GM18858 (cell line): Measurements from ENCODE around the gene LZTFL1.
"Not testable (repeated sequence)": the region's sequence is repeated elsewhere in the genome, so short reads cannot be mapped to it uniquely, and the experiment has no call there.

Source experiments
- ATAC-seq: cut with Tn5 transposase; IDR thresholded peaks from one replicate; pipeline ENCODE4 v1.9.1; 2021; ENCODE audit not compliant: unreplicated experiment

LZTFL1 gene

GRCh38 chr3:45865563-45865962 lies 23.6 kb upstream of the LZTFL1 start:
- no peak for ATAC-seq

GRCh38 chr3:45864760-45865519 lies 23.0 kb upstream of the LZTFL1 start:
- ATAC-seq = peak; percentile 54

GRCh38 chr3:45861043-45861719 lies 19.3 kb upstream of the LZTFL1 start:
- no peak for ATAC-seq

GRCh38 chr3:45860481-45860880 lies 18.6 kb upstream of the LZTFL1 start:
- ATAC-seq = no peak

GRCh38 chr3:45858809-45859543 lies 17.1 kb upstream of the LZTFL1 start:
- ATAC-seq = no peak

GRCh38 chr3:45857024-45857423 lies 15.1 kb upstream of the LZTFL1 start:
- ATAC-seq = not testable (repeated sequence)

- not testable (repeated sequence) for ATAC-seq
Measured at GRCh38 chr3:45856323-45856722, 14.4 kb upstream of the LZTFL1 start.

- ATAC-seq = no peak
Measured at GRCh38 chr3:45852828-45853227, 10.9 kb upstream of the LZTFL1 start.

- no peak for ATAC-seq
Measured at GRCh38 chr3:45848392-45848791, 6.5 kb upstream of the LZTFL1 start.

- ATAC-seq = no peak
Measured at GRCh38 chr3:45844616-45845015, 2.7 kb upstream of the LZTFL1 start.

- no peak for ATAC-seq
Measured at GRCh38 chr3:45842851-45843625, 1.1 kb upstream of the LZTFL1 start.

- ATAC-seq = peak; percentile 8
Measured at GRCh38 chr3:45841420-45841756, 531 bp downstream of the LZTFL1 start.

- no peak for ATAC-seq
Measured at GRCh38 chr3:45838466-45838865, 3.5 kb downstream of the LZTFL1 start.

GRCh38 chr3:45832699-45833098 lies 9.2 kb downstream of the LZTFL1 start:
- no peak for ATAC-seq

GRCh38 chr3:45830121-45830520 lies 11.8 kb downstream of the LZTFL1 start:
- ATAC-seq = no peak

- no peak for ATAC-seq
Measured at GRCh38 chr3:45826908-45827307, 15.0 kb downstream of the LZTFL1 start.

GRCh38 chr3:45826321-45826720 lies 15.6 kb downstream of the LZTFL1 start:
- ATAC-seq = no peak

GRCh38 chr3:45821127-45821526 lies 20.8 kb downstream of the LZTFL1 start:
- ATAC-seq = no peak

GRCh38 chr3:45819543-45819942 lies 22.4 kb downstream of the LZTFL1 start:
- no peak for ATAC-seq

GRCh38 chr3:45817831-45818522 lies 23.9 kb downstream of the LZTFL1 start:
- no peak for ATAC-seq

- ATAC-seq = no peak
Measured at GRCh38 chr3:45816544-45816943, 25.4 kb downstream of the LZTFL1 start.
